Bone marrow (tissue), 2 donors: ENCODE data around the gene PPP1R3G.
"Not testable (repeated sequence)": the region's sequence is repeated elsewhere in the genome, so short reads cannot be mapped to it uniquely, and the experiment has no call there.

Experiments
- DNase-seq, 2 donors: peaks; one replicate each; lab custom pipeline; 2025; lab: John Stamatoyannopoulos, UW

The PPP1R3G gene

DNA sequence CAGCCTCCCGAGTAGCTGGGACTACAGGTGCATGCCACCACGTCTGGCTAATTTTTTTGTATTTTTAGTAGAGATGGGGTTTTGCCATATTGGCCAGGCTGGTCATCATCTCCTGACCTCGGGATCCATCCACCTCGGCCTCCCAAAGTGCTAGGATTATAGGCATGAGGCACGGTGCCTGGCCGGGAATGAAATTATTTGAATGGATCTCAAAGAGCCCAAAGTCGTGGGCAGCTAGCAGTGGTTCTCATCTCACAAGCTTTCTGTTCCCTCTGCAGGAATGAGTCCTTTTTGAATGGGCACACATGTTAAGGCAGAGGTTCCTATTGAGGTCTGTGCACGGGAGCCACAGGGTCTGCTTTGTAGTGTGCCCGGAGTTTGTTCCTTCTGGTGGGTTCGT, 34.9 kb downstream of the PPP1R3G start:
- no peak for DNase-seq

DNA sequence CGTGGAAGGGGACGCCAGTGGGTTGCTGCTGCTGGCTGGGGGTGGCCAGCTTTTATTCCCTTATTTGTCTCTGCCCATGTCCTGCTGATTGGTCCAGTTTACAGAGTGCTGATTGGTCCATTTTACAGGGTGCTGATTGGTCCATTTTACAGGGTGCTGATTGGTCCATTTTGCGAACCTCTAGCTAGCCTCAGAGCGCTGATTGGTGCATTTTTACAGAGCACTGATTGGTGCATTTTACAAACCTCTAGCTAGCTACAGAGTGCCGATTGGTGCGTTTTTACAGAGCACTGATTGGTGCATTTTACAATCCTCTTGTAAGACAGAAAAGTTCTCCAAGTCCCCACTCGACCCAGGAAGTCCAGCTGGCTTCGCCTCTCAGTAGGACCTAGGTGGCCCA, 35.4 kb downstream of the PPP1R3G start:
- DNase-seq = not testable (repeated sequence)

DNA sequence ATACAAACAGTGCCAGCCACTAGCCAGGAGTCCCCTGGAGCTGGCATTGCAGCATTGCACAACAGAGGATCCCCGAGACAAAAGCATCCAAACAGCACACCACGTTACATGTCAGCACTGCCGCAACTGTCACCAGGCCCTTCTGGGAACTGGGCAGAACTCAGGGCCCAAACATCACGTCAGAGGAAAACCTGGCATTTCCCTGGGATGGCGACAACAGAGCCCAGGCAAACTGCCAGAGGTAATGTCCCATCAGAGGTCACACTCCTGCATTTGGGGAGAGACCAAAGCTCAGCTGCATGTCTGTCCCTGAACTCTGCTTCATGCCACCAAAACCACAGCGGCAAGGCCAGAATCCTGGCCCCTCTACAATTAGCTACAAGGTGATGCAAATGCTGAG, 36.3 kb downstream of the PPP1R3G start:
- no peak for DNase-seq

DNA sequence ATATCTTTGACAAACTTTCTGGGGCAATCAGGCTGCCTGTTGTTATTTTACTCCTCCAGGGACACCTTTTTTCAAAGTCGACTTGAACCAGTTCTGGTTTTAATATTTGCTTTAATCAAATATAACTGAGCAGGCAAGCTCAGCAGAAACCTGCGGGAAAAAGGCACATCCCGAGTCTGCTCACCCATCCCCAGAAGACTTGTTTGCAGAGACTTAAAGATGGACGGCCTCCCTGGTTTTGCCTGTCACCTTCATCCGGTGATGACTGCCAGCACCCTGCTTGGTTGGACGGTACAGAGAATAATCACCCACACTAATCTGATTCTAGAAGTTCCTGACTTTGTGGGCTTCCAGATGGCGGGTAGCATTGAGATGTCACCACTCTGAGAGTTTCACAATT, 36.8 kb downstream of the PPP1R3G start:
- no peak for DNase-seq

DNA sequence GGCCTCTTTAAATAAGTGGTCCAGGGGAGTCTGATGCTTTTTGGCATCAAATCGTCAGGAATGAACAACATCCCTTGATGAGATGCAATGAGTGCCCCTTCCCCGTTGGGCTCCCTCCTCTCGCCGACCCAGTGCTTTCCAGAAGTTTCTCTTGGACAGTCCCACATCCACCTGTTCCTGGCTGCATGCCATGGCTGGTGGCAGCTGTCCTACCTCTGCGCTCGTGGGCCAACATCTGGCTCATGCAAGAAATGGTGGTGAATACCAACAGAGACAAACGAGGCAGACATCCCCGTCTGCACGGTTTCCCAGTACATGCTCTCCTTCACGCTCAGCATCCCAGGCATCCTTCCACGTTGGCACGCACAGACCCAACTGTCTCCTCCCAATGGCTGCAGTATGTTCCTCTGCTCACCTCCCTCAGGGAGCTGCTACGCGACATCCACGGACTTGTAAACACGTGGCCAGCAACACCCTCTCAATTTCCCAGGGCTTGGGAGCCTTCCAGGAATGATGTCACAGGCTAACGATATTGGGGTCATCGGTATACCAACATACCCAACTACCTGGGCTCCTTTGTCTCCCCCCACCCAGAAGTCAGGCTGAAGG, 37.5 kb downstream of the PPP1R3G start:
- DNase-seq = no peak

DNA sequence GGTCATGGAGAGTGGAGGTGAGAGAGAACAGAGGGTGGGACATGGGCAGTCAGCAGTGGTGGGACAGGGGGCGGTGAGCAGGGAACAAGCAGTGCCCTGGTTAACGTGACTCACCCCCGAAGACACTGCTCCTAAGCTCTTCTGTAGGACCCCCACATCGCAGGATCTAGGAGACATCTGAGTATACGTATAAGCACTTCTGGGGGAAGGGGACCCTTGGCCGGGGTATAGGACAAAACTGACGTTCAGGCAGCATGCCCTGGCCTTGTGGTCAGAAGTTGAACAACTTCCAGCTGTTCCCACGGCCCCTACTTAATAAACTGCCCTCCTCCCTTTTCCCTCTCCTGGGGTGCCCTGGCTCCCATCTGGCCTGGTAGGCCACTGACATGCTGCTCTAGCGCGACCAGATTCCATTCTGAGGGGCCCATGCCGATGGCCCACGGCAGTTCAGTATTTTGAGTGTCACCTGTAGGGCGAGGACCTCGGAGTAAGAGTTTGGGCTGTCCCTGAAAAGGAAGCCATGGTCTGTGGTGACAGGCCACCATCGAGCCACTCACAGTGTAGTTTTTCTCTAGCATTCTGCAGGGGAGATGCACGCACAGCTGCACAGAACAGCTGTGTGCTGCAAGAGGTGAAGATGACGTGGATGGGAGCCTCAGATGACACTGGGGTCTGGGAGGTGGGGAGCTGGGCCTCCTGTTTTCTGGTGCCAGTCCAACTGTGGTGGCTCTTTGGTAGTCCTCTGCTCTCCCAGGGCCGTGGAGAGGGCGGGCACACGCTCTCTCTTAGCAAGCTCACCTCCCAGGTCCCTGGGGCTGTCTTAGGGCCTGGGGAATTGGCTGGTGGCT, 38.4 kb downstream of the PPP1R3G start:
- DNase-seq = no peak

DNA sequence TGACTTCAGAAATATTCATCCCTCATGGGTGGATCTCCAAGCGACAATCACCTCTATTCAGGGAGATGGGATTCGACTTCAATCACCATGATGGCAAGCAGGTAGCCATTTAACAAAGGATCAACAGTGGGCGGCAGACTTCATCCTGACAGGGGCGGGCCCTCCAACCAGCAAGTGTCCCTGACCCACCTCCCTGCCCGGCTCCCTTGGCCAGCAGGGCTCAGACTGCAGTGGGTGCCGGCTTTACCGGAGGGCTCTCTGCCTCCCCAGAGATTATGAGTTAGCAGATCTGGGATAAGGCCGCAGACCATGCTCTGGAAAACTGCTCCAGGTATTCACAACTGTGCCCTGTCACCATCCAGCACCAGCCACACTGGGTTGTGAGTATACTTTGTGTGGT, 39.4 kb downstream of the PPP1R3G start:
- no peak for DNase-seq

DNA sequence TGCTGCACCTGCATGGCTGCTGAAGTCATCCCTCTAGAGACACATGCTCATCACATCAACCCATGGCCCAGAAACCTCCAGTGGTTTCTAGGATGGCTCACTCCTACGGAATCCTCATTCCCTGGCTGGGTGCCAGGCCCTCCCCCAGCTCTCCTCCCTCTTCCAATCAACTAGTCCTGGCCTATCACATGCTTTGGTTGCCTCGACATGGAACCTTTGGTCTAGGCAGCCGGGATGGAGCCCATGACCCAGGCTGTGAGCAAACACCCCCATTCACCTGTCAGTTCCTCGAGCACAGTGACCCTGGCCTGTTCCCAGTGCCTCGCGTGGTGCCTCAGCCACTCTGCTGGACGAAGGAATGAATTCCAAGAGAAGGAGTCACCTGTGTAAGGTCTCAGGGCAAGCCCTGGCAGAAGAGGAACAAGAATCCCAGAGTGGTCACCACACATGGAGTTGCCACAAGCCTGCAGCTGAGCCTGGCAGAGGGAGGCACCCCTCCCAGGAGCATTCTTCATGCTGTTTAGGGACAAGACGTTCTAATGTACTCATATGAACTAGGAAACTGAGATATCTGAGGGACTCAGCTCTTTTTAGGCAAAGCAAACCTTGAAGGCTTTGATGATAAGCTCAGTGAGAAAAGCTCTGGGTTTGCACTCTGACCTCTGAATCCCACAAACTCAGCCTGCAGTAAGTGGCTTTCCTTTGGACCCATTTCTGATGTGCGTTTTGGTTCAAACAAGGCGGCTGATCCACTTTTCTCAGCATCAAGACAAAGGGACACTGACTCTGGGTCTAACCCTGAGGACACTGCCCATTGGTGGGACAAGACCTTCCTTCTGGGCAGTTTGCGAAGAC, 40.2 kb downstream of the PPP1R3G start:
- no peak for DNase-seq

DNA sequence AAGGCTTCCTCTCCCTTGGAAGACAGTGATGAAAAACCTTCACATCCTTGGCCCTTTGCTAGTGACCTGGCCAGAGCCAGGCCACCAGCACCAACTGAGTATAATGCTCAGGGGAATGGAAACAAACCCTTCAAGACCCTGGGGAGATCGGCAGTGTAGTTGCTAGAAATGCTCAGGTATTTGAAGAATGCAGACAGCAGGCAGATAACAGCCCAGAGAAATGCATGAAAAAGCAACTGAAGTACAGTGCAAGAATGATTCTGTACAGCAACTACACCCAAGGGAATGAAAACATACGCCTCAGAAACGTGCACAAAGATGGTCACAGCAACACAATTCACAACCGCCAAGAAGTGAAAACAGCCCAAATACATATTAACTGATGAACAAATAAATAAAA, 41.1 kb downstream of the PPP1R3G start:
- no peak for DNase-seq

DNA sequence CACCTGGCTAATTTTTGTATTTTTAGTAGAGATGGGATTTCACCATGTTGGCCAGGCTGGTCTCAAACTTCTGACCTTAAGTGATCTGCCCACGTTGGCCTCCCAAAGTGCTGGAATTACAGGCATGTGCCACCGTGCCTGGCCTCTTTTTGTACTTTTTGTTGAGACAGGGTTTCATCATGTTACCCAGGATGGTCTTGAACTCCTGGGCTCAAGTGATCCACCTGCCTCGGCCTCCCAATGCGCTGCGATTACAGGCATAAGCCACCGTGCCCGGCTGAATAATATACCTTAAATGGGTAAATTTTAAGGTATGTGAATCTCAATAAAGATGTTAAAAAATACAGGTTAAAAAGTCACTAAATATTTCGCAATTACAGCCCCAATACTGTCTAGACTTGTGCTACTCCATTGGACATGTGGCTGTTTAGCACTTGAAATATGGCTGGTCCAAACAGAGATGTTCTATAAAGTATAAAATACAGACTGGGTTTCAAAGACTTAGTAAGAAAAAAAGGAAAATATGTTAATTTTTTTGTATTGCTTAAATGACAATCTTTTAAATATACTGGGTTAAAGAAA, 42.1 kb downstream of the PPP1R3G start:
- DNase-seq = no peak

DNA sequence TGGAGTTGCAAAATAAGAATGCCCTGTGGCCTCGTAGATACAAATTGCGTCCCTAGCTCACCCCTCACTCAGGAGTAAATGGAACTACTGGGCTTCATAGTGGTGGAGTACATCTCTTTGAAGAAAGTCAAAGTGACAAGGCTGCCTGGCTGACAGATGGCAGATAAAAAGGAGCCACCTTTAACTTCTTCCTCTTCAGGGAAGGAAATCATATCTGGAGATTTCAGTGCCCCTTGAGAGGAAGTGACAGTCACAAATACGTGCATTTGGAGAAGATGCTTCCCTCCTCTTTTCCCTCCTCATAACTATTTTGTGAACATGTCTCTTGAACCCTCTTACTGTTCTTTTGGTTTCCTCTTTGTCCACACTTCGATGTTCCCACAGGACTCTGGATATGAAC, 43.2 kb downstream of the PPP1R3G start:
- DNase-seq = no peak

DNA sequence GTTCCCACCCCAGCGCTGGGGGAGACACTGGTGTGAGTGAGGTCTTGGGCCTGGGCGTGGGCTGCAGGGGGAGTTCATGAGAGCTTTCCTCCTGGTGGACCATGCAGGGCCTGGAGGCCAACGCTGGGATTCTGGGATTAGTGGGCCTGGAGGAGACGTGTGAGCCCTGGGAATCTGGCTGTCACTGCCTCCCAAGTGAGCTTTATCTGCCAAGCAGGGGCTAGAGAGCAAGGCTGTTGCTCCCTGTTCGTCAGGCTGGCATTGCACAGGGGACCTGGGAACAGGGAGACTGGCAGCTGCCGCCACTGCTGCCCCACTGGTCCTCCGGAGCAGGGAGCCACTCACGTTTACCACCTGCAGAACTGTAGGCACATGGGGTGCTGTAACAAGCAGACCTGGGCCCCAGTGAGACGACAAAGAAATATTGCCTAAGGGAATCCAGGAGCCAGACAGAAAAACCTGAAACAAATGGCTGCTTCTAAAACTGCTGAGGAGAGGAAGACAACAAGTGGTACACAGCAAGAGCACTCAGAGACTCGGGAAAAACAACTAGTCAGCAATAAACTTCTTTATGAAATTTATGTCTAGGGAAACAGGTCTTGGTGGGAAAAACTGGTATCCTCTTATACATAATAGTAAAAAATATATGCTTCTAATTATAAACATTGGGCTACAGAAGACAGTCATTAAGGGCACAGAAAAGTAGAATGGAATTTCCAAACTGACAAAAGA, 45.2 kb downstream of the PPP1R3G start:
- no peak for DNase-seq

DNA sequence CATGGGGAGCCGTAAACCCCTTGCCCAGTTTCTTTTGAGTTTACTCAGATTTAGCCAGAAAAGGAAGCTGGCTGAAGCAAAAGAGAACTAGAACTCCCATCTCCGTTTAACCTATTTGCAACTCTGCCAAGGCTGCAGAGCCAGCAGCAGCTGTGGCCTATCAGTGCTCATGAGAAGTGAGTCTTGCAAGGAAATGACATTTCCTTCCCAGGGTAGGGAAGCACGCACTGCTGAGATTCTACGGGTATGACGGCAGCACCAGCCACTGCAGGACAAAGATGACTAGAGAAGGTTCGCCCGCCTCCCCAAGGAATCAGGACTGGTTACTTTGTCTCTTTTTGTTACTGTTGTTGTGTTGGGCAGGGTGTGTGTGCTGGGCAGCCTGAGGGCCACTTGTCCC, 47.6 kb downstream of the PPP1R3G start:
- DNase-seq = peak in 1 of 2 donors; percentile 58

DNA sequence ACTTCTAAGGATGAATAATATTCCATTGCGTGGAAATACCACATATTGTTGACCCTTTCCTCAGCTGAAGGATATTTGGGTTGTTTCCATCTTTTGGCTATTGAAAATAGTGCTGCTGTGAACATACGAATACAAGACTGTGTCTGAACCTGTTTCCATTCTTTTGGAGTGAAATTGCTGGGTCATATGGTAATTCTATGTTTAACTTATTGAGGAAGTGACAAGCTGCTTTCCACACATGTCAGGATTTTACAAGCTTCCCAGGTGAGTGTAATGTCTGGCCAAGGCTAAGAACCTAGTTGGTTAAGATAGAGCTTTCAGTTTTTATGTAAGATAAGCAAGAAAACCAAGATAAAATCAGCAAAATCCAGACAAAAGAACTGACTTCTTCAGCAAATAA, 48.8 kb downstream of the PPP1R3G start:
- no peak for DNase-seq

DNA sequence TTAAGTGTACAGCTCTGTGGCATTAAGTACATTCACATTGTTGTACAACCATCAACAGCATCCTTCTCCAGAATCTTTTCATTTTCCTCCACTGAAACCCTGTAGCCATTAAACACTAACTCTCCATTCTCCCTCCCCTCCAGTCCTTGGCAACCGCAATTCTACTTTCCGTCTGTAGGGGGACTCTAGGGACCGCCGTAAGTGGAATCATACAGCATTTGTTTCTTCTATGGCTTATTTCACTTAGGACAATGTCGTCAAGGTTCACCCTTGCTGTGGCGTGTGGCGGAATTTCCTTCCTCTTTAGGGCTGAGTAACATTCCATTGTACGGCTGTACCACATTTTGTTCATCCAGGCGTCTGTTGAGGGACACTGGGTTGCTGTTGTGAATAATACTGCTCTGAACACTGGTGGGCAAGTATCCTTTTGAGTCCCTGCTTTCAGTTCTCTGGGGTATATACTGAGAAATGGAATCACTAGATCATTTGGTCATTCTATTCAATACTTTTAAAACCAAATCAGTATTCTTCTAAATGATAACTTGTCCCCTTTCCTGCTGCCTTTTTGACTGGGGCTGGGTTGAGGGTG, 50.7 kb downstream of the PPP1R3G start:
- no peak for DNase-seq

DNA sequence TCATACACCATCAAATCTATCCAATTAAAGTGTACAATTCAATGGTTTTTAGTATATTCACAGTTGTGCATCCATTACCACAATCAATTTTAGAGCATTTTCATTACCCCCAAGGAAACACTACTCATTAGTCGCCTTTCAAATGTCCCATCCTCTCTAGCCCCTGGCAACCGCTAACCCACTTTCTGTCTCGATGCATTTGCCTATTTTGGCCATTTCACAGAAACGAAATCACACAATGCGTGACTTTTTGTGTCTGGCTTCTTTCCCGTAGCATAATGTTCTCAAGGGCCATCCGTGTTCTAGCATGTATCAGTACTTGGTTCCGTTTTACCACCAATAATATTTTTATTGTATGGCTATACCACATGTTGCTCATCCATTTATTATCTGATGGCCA, 51.7 kb downstream of the PPP1R3G start:
- DNase-seq = no peak
